D341Med (cell line): ENCODE measurements around the gene EFS.

Source experiments
- DNase-seq: peaks from one replicate; pipeline ENCODE4 v3.0.0; 2012; ENCODE audit warnings: low spot score

EFS gene

GRCh38 chr14:23377573-23378563 is 12.9 kb upstream of the EFS start:
- DNase-seq, result no peak

- no peak for DNase-seq
Observed at GRCh38 chr14:23377198-23377550, 12.2 kb upstream of the EFS start.

GRCh38 chr14:23376482-23377197 is 11.7 kb upstream of the EFS start, which contains the start of gene CMTM5:
CMTM5 (plus strand) TSS chr14:23377046; CDS start chr14:23377252, 206 bp downstream.
- DNase-seq, result peak; percentile 79

- no peak for DNase-seq
Observed at GRCh38 chr14:23375527-23376251, 10.7 kb upstream of the EFS start.

- DNase-seq, result no peak
Observed at GRCh38 chr14:23373041-23373440, 8.1 kb upstream of the EFS start.

- DNase-seq, result no peak
Observed at GRCh38 chr14:23372509-23372908, 7.5 kb upstream of the EFS start, which contains the start of gene IL25. IL25 (plus strand) TSS chr14:23372809.

GRCh38 chr14:23371865-23372264 is 6.9 kb upstream of the EFS start:
- DNase-seq, result no peak

GRCh38 chr14:23370221-23370620 is 5.2 kb upstream of the EFS start:
- no peak for DNase-seq

GRCh38 chr14:23366426-23366921 is 1.5 kb upstream of the EFS start:
- peak; percentile 92 for DNase-seq

- peak; percentile 86 for DNase-seq
Observed at GRCh38 chr14:23365732-23366425, 907 bp upstream of the EFS start.

- no peak for DNase-seq
Observed at GRCh38 chr14:23364164-23365035, 572 bp downstream of the EFS start.

- no peak for DNase-seq
Observed at GRCh38 chr14:23362200-23362599, 2.8 kb downstream of the EFS start.

GRCh38 chr14:23361763-23362162 is 3.2 kb downstream of the EFS start:
- no peak for DNase-seq

- DNase-seq, result no peak
Observed at GRCh38 chr14:23361320-23361719, 3.7 kb downstream of the EFS start.

GRCh38 chr14:23360496-23360895 is 4.5 kb downstream of the EFS start:
- DNase-seq, result no peak

- no peak for DNase-seq
Observed at GRCh38 chr14:23359722-23360447, 5.1 kb downstream of the EFS start.

- DNase-seq, result no peak
Observed at GRCh38 chr14:23359167-23359626, 5.8 kb downstream of the EFS start.

GRCh38 chr14:23358553-23359166 is 6.3 kb downstream of the EFS start:
- peak; percentile 24 for DNase-seq

- DNase-seq, result no peak
Observed at GRCh38 chr14:23358042-23358441, 6.9 kb downstream of the EFS start.
